K562 (cell line): ENCODE measurements around the gene UBR1. TPM values are rescaled to one million over a fixed set of nuclear protein-coding genes. Genes with fewer than 3 reads are reported as not detected.
"Not testable (repeated sequence)": the region's sequence is repeated elsewhere in the genome, so short reads cannot be mapped to it uniquely, and the experiment has no call there.

Source experiments
- ATAC-seq: fragments of 200-7000 bp; cut with Tn5 transposase; 3 replicates; pipeline ENCODE4 v1.9.1; 2020; ENCODE audit warnings: moderate library complexity
- BruUV-seq: library from RNA; stranded (reverse); fragments of 400-500 nt; replicated peaks from 2 replicates; lab custom pipeline; 2021; lab: Mats Ljungman, UMichigan
- CTCF ChIA-PET: fragments of 300-600 bp; formaldehyde crosslinking; extraction: SDS; loops from one replicate; lab custom pipeline; 2021; ENCODE audit warnings: low intra/inter-chr PET ratio; lab: Yijun Ruan, JAX
- POLR2A ChIA-PET: fragments of 300-600, 350-650 bp; sonication (Branson Sonifier 250); formaldehyde crosslinking; extraction: SDS; loops from one replicate; lab custom pipeline; 2021; ENCODE audit warnings: antibody characterized with exemption, inconsistent platforms; lab: Yijun Ruan, JAX
- DNase-seq, 4 experiments: peaks; one replicate each; pipeline versions ENCODE4 v3.0.0 to v3.0.0-alpha.2; 2011 to 2018; ENCODE audit warnings: low spot score in 3 of 4, mixed read lengths in 3 of 4; ENCODE audit errors: extremely low read depth in 1 of 4
- FAIRE-seq: peaks from 2 replicates; lab custom pipeline; 2011; peaks lifted over from hg19 to GRCh38; lab: Jason Lieb, UNC
- H2AFZ ChIP-seq: 2 replicates; pipeline ENCODE4 v1.6.0; 2011; ENCODE audit warnings: low read depth, low read length, control low read depth, inconsistent platforms
- H3K27ac ChIP-seq: fragments of 200-600 bp; 3 replicates; pipeline ENCODE4 v1.8.0; 2011; ENCODE audit warnings: low read depth, mild to moderate bottlenecking, control low read depth, inconsistent platforms, low read length, moderate library complexity, mixed read lengths; ENCODE audit errors: extremely low read depth
- H3K27me3 ChIP-seq, 2 experiments: fragments of 300-600 bp in 1 of 2; 2 replicates in 1 of 2; 3 replicates in 1 of 2; pipeline versions ENCODE4 v1.6.0 to v1.8.0; 2011; ENCODE audit warnings: inconsistent platforms in 2 of 2, low read length in 2 of 2, mild to moderate bottlenecking in 1 of 2, mixed read lengths in 1 of 2, moderate library complexity in 1 of 2; ENCODE audit not compliant: control insufficient read depth in 2 of 2, insufficient read depth in 2 of 2
- H3K36me3 ChIP-seq: fragments of 300-600 bp; 3 replicates; pipeline ENCODE4 v1.8.0; 2011; ENCODE audit warnings: mild to moderate bottlenecking, low read length, inconsistent platforms; ENCODE audit not compliant: control insufficient read depth, insufficient read depth
- H3K4me1 ChIP-seq, 2 experiments: fragments of 200-600 bp in 1 of 2; replicated peaks in 1 of 2; 2 replicates in 1 of 2; 3 replicates in 1 of 2; pipeline versions ENCODE4 v1.5.1 to v1.8.0; 2011; ENCODE audit warnings: inconsistent platforms in 2 of 2, low read length in 2 of 2, mild to moderate bottlenecking in 1 of 2, mixed read lengths in 1 of 2, moderate library complexity in 1 of 2; ENCODE audit not compliant: control insufficient read depth in 2 of 2, insufficient read depth in 2 of 2
- H3K4me2 ChIP-seq: 2 replicates; pipeline ENCODE4 v1.6.1; 2011; ENCODE audit warnings: low read length, control low read depth, inconsistent platforms, mixed read lengths; ENCODE audit not compliant: insufficient read depth
- H3K4me3 ChIP-seq: fragments of 200-600 bp; sonication (generic), shearing (Covaris generic); 2 replicates; pipeline ENCODE4 v1.5.1; 2016; ENCODE audit warnings: control low read depth, inconsistent platforms
- H3K79me2 ChIP-seq: fragments of 200-600 bp; 3 replicates; pipeline ENCODE4 v1.8.0; 2011; ENCODE audit warnings: low read length, inconsistent platforms; ENCODE audit not compliant: control insufficient read depth, insufficient read depth
- H3K9ac ChIP-seq, 2 experiments: 2 replicates each; pipeline versions ENCODE4 v1.6.0 to v1.6.1; 2011; ENCODE audit warnings: low read depth in 2 of 2, low read length in 2 of 2, control low read depth in 1 of 2, inconsistent platforms in 1 of 2, mild to moderate bottlenecking in 1 of 2, mixed read lengths in 1 of 2; ENCODE audit not compliant: insufficient read depth in 1 of 2
- H3K9me1 ChIP-seq: one replicate; pipeline ENCODE4 v1.6.0; 2011; ENCODE audit warnings: inconsistent platforms, mild to moderate bottlenecking, low read length, moderate library complexity; ENCODE audit not compliant: control insufficient read depth, insufficient read depth
- H3K9me3 ChIP-seq: replicated peaks from 2 replicates; pipeline ENCODE4 v1.5.1; 2011; ENCODE audit warnings: low read depth, low read length, inconsistent platforms; ENCODE audit not compliant: control insufficient read depth, insufficient read depth
- H4K20me1 ChIP-seq: replicated peaks from 2 replicates; pipeline ENCODE4 v1.6.1; 2011; ENCODE audit warnings: low read length, inconsistent platforms, mixed read lengths; ENCODE audit not compliant: control insufficient read depth, insufficient read depth
- AFF1 ChIP-seq, 2 experiments: fragments of 450-650 bp; IDR thresholded peaks; 2 replicates each; pipeline ENCODE4 v1.6.1; 2018; ENCODE audit warnings: mild to moderate bottlenecking in 2 of 2, low read depth in 1 of 2; ENCODE audit not compliant: partially characterized antibody in 2 of 2
- BCOR ChIP-seq: fragments of 450-650 bp; IDR thresholded peaks from 2 replicates; pipeline ENCODE4 v1.6.1; 2016
- ZNF146 ChIP-seq: IDR thresholded peaks from one replicate; pipeline ENCODE4 v1.6.1; 2018; ENCODE audit warnings: missing compliant biosample characterization; ENCODE audit not compliant: unreplicated experiment
- WGBS: fragments of 100-300 bp; shearing (Covaris generic); methylation state at CpG from one replicate; pipeline ENCODE4 v1.1.6; 2016; ENCODE audit warnings: low coverage, mixed read lengths; ENCODE audit not compliant: insufficient coverage; ENCODE audit errors: missing lambda C conversion rate; 5-methylcytosine and 5-hydroxymethylcytosine counted together
- in situ Hi-C: fragments of 300-500 bp; cut with MboI; formaldehyde crosslinking; loops from 4 replicates; pipeline ENCODE4 v1.15.0; 2018; ENCODE audit warnings: inconsistent platforms, mixed read lengths
- intact Hi-C: fragments of 100-400 bp; cut with micrococcal nuclease; formaldehyde crosslinking; loops from 2 replicates; pipeline ENCODE4 v1.14.2; 2022
- polyA plus RNA-seq, 8 experiments: library from polyadenylated mRNA; depleted of rRNA in 4 of 8; stranded (reverse) in 5 of 8; unstranded in 3 of 8; fragments of >200 nt; fragmentation: Nextera tagmentation in 2 of 8; fragmentation: Illumina TruSeq in 1 of 8; extraction: Ambion mirVana in 2 of 8; extraction: Trizol in 1 of 8; gene quantifications; 2 replicates each; pipeline versions ENCODE4 v1.2.1 to v1.2.3, GENCODE V29; 2011 to 2014; ENCODE audit warnings: inconsistent platforms in 1 of 8, missing spikeins in 1 of 8
- total RNA-seq, 7 experiments: library from RNA; depleted of rRNA in 6 of 7; stranded (reverse); fragments of >200 nt in 6 of 7; fragmentation: Illumina TruSeq in 2 of 7; extraction: Trizol in 2 of 7; gene quantifications; 2 replicates each; pipeline versions ENCODE4 v1.2.1 to v1.2.3, GENCODE V29; 2011 to 2021; ENCODE audit warnings: low replicate concordance in 1 of 7

Gene UBR1
- total and polyA plus RNA-seq, 9 of the 15 experiments (the other 6 are each of a cell fraction or from before 2014, with no cell fraction given): 5.8 to 30.7 (median 15.3) TPM

- POLR2A ChIA-PET, H3K9me1 ChIP-seq, H3K4me3 ChIP-seq, H3K4me2 ChIP-seq, H3K79me2 ChIP-seq: not testable (repeated sequence)
- TF ChIP-seq BCOR: peak; percentile 67; the same call in 1 of the 2 replicates
- TF ChIP-seq ZNF146 (CRISPR knock-in tag): peak; percentile 58
- TF ChIP-seq, all 486 proteins: peak for 2; not testable (repeated sequence) for 484
- H2AFZ ChIP-seq, H3K27me3 ChIP-seq, FAIRE-seq, intact Hi-C loops, H3K9ac ChIP-seq, H3K27ac ChIP-seq, H4K20me1 ChIP-seq, DNase-seq, CTCF ChIA-PET, ATAC-seq, BruUV-seq, H3K9me3 ChIP-seq, H3K4me1 ChIP-seq, in situ Hi-C loops: not testable (repeated sequence)
- 96% methylated on average over 2 of the region's 3 CpGs for WGBS
- H3K36me3 ChIP-seq: peaks cover 65% of the 10 kb centered on the region
Measured at GRCh38 chr15:43041085-43041484, 64.8 kb downstream of the UBR1 start.

DNA sequence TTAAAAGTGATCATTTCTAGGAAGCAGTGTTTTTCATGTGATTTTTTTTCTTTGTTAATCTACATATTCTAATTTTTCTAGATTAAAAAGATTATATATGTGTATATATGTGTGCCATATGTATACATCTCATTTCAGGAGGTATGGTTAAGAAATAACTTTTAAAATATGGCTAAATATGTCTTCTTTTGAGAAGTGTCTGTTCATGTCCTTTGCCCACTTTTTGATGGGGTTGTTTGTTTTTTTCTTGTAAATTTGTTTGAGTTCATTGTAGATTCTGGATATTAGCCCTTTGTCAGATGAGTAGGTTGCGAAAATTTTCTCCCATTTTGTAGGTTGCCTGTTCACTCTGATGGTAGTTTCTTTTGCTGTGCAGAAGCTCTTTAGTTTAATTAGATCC is 70.6 kb downstream of the UBR1 start:
- intact Hi-C loops, H3K79me2 ChIP-seq, H3K9ac ChIP-seq, ATAC-seq, H3K27ac ChIP-seq, in situ Hi-C loops, H3K4me2 ChIP-seq, DNase-seq, H3K4me3 ChIP-seq, H2AFZ ChIP-seq, H4K20me1 ChIP-seq, POLR2A ChIA-PET, BruUV-seq, H3K27me3 ChIP-seq, H3K9me3 ChIP-seq, CTCF ChIA-PET, FAIRE-seq, H3K4me1 ChIP-seq, H3K9me1 ChIP-seq: not testable (repeated sequence)
- peak in 1 of 2 experiments; percentile 91 for TF ChIP-seq AFF1 (IDR thresholded peaks at IDR 0.05; ENCODE audit: low read depth in 1 of 2, partially characterized antibody in 2 of 2)
- no CpG with 5 or more reads among the region's 1 CpG for WGBS
- peaks cover 51% of the 10 kb centered on the region for H3K36me3 ChIP-seq
